ENCODE results near the gene GGA1. TPM values are rescaled to one million over a fixed set of nuclear protein-coding genes. Genes with fewer than 3 reads are reported as not detected.

Gene GGA1
- total and polyA plus RNA-seq, 2 of the 4 experiments (the other 2 are of a cell fraction): 17.2 to 48.5 TPM

- Histone ChIP-seq H2BK120ac (ENCODE audit: low read depth, low read length) (no peak overlapping the region), H2AK9ac (replicated peaks; ENCODE audit: low read depth, low read length, poor library complexity) (peak overlapping the region; percentile 80), H2BK20ac (ENCODE audit: low read depth, low read length) (no peak overlapping the region), H3K79me1 (ENCODE audit: low read depth in 1 of 2, low read length in 2 of 2) (peaks cover 8 to 39% of the 10 kb centered on the region in 2 experiments; a peak in 3 of 4 replicates), H3K4ac (ENCODE audit: low read depth, low read length) (no peak overlapping the region), H4K8ac (ENCODE audit: low read depth in 2 of 2, low read length in 2 of 2) (peak overlapping the region in 1 of 2 experiments; percentile 44; a peak in 1 of 4 replicates), H3K14ac (replicated peaks; ENCODE audit: low read depth, low read length) (no peak overlapping the region), H3K9me3 (ENCODE audit: control insufficient read depth, insufficient read depth, low read length) (no peaks in the 10 kb centered on the region), H2BK15ac (ENCODE audit: low read depth, low read length) (no peak overlapping the region), H3K18ac (ENCODE audit: low read depth, low read length) (no peak overlapping the region), H3K9ac (ENCODE audit: low read depth, low read length) (no peak overlapping the region), H3K27me3 (ENCODE audit: control insufficient read depth, insufficient read depth, low read length) (no peaks in the 10 kb centered on the region), H3K36me3 (ENCODE audit: control insufficient read depth, insufficient read depth, low read length) (peaks cover 28% of the 10 kb centered on the region), H3K56ac (ENCODE audit: extremely low read depth, insufficient read depth, low read length) (no peak overlapping the region), H4K5ac (ENCODE audit: low read depth, low read length) (no peak overlapping the region), H4K91ac (ENCODE audit: insufficient read depth, low read depth, low read length) (no peak overlapping the region), H2AK5ac (ENCODE audit: low read depth, low read length) (no peak overlapping the region), H3K4me3 (ENCODE audit: insufficient read depth, low read depth, low read length) (no peak overlapping the region), H4K20me1 (ENCODE audit: insufficient read depth, low read length) (peaks cover 63% of the 10 kb centered on the region), H2BK5ac (ENCODE audit: low read depth, low read length, poor library complexity, severe bottlenecking) (peak overlapping the region; percentile 3), H2AFZ (replicated peaks; ENCODE audit: low read length, poor library complexity) (peak overlapping the region; percentile 12), H3K9me1 (ENCODE audit: insufficient read depth, low read length) (no peaks in the 10 kb centered on the region), H3K27ac (ENCODE audit: insufficient read depth, low read length) (peak overlapping the region; percentile 8; the same call in 1 of the 2 replicates), H3K4me2 (ENCODE audit: low read depth, low read length) (no peak overlapping the region), H3K4me1 (ENCODE audit: control insufficient read depth, insufficient read depth, low read length) (peaks cover 16% of the 10 kb centered on the region), H3K23ac (ENCODE audit: low read depth, low read length) (peak overlapping the region; percentile 10; the same call in 1 of the 2 replicates)
- ChIA-PET CTCF (interaction anchor here (0.6 to 2.0 kb wide), 4 partner anchors 13 to 886 kb away, joined by 3 to 24 read pairs (median 14); no protein-coding TSS in a partner anchor), POLR2A (ENCODE audit: unreplicated experiment) (interaction anchor here (1.0 to 2.1 kb wide), 4 partner anchors 22 to 125 kb away, joined by 4 to 15 read pairs (median 8); partner anchors contain the start of genes PDXP and SH3BP1)
- no TSS peak for BruUV-seq (replicated peaks)
- peak; percentile 1 for ATAC-seq (ENCODE audit: low read depth)
- intact Hi-C loops (cut with micrococcal nuclease): loop anchor here (5.0 kb wide), 1 partner anchor 112 kb away; no protein-coding TSS in a partner anchor
- TF ChIP-seq POLR2A (IDR thresholded peaks at IDR 0.05; ENCODE audit: low read depth, low read length) (peak; percentile 33; the same call in 1 of the 2 replicates), CEBPB (IDR thresholded peaks at IDR 0.05; ENCODE audit: low read depth, low read length) (no peak), MXI1 (IDR thresholded peaks at IDR 0.05; ENCODE audit: borderline replicate concordance, low read depth, low read length) (no peak), RAD21 (IDR thresholded peaks at IDR 0.05; ENCODE audit: low read length) (no peak)
- 53% methylated on average over 3 of the region's 7 CpGs; no CpG with 5 or more reads in 1 of the 2 experiments for WGBS, 2 experiments (ENCODE audit: extremely low coverage in 2 of 2, insufficient read length in 1 of 2)
- in situ Hi-C loops (cut with MboI; ENCODE audit: low sequenced_read_pairs): loop anchor here (5.0 kb wide), 1 partner anchor 33 kb away; no protein-coding TSS in a partner anchor
- DNase-seq: peak; percentile 23
- dilution Hi-C loops (cut with HindIII; ENCODE audit: low sequenced_read_pairs, unreplicated experiment): no loop called here
These were observed 71.7 kb downstream of the GGA1 start for GRCh38 chr22:37680191-37680851.

All from IMR-90 (cell line).